ENCODE data around the gene NT5C1A. TPM values are rescaled to one million over a fixed set of nuclear protein-coding genes. Genes with fewer than 3 reads are reported as not detected.

NT5C1A gene
- total and polyA plus RNA-seq, 2 experiments from 2014 or later, result 1.0 to 5.1 TPM

- WGBS (ENCODE audit: low lambda C conversion rate, missing lambda C conversion rate), result 80% methylated on average over 6 of the region's 8 CpGs
- no peak overlapping the region for H3K4me2 ChIP-seq
- H3K27ac ChIP-seq, result no peak overlapping the region
- H2AFZ ChIP-seq, result no peak overlapping the region
- no peaks in the 10 kb centered on the region for H3K4me1 ChIP-seq (ENCODE audit: insufficient read depth)
- H3K4me3 ChIP-seq, result no peak overlapping the region
- H3K9me2 ChIP-seq (replicated peaks; ENCODE audit: insufficient read depth), result no peaks in the 10 kb centered on the region
- no peaks in the 10 kb centered on the region for H3K27me3 ChIP-seq
- no peaks in the 10 kb centered on the region for H4K20me1 ChIP-seq (ENCODE audit: insufficient read depth, poor library complexity, severe bottlenecking)
- no peaks in the 10 kb centered on the region for H3K36me3 ChIP-seq (replicated peaks; ENCODE audit: insufficient read depth, low read depth)
- no peak for TF ChIP-seq EZH2 (IDR thresholded peaks at IDR 0.05; ENCODE audit: borderline replicate concordance)
- no peak for TF ChIP-seq CTCF (IDR thresholded peaks at IDR 0.05; ENCODE audit: poor library complexity)
- no peak for TF ChIP-seq EZH2phosphoT487 (IDR thresholded peaks at IDR 0.05; ENCODE audit: low read depth, severe bottlenecking, unreplicated experiment)
- no peaks in the 10 kb centered on the region for H3K79me2 ChIP-seq
- no peaks in the 10 kb centered on the region for H3K9me3 ChIP-seq (ENCODE audit: low read depth)
- DNase-seq (ENCODE audit: low spot score), result no peak
These were observed 56.7 kb downstream of the NT5C1A start for GRCh38 chr1:39615086-39615673.

GRCh38 chr1:39614488-39614887 is 57.4 kb downstream of the NT5C1A start:
- no peaks in the 10 kb centered on the region for H3K27me3 ChIP-seq
- no peaks in the 10 kb centered on the region for H3K9me3 ChIP-seq (ENCODE audit: low read depth)
- H3K4me3 ChIP-seq, result no peak overlapping the region
- no peak overlapping the region for H2AFZ ChIP-seq
- no peaks in the 10 kb centered on the region for H3K79me2 ChIP-seq
- no peaks in the 10 kb centered on the region for H3K9me2 ChIP-seq (replicated peaks; ENCODE audit: insufficient read depth)
- H3K36me3 ChIP-seq (replicated peaks; ENCODE audit: insufficient read depth, low read depth), result no peaks in the 10 kb centered on the region
- H3K27ac ChIP-seq, result no peak overlapping the region
- DNase-seq (ENCODE audit: low spot score), result no peak
- H4K20me1 ChIP-seq (ENCODE audit: insufficient read depth, poor library complexity, severe bottlenecking), result no peaks in the 10 kb centered on the region
- H3K4me1 ChIP-seq (ENCODE audit: insufficient read depth), result no peaks in the 10 kb centered on the region
- WGBS (ENCODE audit: low lambda C conversion rate, missing lambda C conversion rate), result 96% methylated on average over 6 of the region's 6 CpGs
- TF ChIP-seq CTCF (IDR thresholded peaks at IDR 0.05; ENCODE audit: poor library complexity) (no peak), EZH2phosphoT487 (IDR thresholded peaks at IDR 0.05; ENCODE audit: low read depth, severe bottlenecking, unreplicated experiment) (no peak), EZH2 (IDR thresholded peaks at IDR 0.05; ENCODE audit: borderline replicate concordance) (no peak)
- no peak overlapping the region for H3K4me2 ChIP-seq

GRCh38 chr1:39613250-39613649 is 58.7 kb downstream of the NT5C1A start:
- no peak for TF ChIP-seq CTCF (IDR thresholded peaks at IDR 0.05; ENCODE audit: poor library complexity)
- no peak for TF ChIP-seq EZH2 (IDR thresholded peaks at IDR 0.05; ENCODE audit: borderline replicate concordance)
- TF ChIP-seq EZH2phosphoT487 (IDR thresholded peaks at IDR 0.05; ENCODE audit: low read depth, severe bottlenecking, unreplicated experiment), result no peak
- H3K27me3 ChIP-seq, result no peaks in the 10 kb centered on the region
- H3K36me3 ChIP-seq (replicated peaks; ENCODE audit: insufficient read depth, low read depth), result no peaks in the 10 kb centered on the region
- no peaks in the 10 kb centered on the region for H3K9me2 ChIP-seq (replicated peaks; ENCODE audit: insufficient read depth)
- no peak overlapping the region for H3K4me3 ChIP-seq
- H4K20me1 ChIP-seq (ENCODE audit: insufficient read depth, poor library complexity, severe bottlenecking), result no peaks in the 10 kb centered on the region
- no peak overlapping the region for H3K27ac ChIP-seq
- WGBS (ENCODE audit: low lambda C conversion rate, missing lambda C conversion rate), result 61% methylated on average over 6 of the region's 6 CpGs
- no peaks in the 10 kb centered on the region for H3K4me1 ChIP-seq (ENCODE audit: insufficient read depth)
- H2AFZ ChIP-seq, result no peak overlapping the region
- H3K79me2 ChIP-seq, result no peaks in the 10 kb centered on the region
- H3K9me3 ChIP-seq (ENCODE audit: low read depth), result no peaks in the 10 kb centered on the region
- H3K4me2 ChIP-seq, result no peak overlapping the region
- DNase-seq (ENCODE audit: low spot score), result no peak

All from hepatocyte (in vitro differentiated cells).